GM21723 (cell line): ENCODE results near the gene CD163L1.
"Not testable (repeated sequence)": the region's sequence is repeated elsewhere in the genome, so short reads cannot be mapped to it uniquely, and the experiment has no call there.

Experiments used
- ATAC-seq: cut with Tn5 transposase; IDR thresholded peaks from one replicate; pipeline ENCODE4 v1.9.1; 2021; ENCODE audit warnings: mild to moderate bottlenecking, moderate library complexity; ENCODE audit not compliant: unreplicated experiment

CD163L1 gene

DNA sequence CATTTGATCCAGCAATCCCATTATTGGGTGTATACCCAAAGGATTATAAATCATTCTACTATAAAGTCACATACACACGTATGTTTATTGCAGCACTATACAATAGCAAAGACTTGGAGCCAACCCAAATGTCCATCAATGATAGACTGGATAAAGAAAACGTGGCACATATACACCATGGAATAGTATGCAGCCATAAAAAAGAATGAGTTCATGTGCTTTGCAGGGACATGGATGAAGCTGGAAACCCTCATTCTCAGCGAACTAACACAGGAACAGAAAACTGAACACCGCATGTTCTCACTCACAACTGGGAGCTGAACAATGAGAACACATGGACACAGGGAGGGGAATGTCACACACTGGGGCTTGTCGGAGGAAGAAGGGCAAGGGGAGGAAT, 106.2 kb downstream of the CD163L1 start:
- not testable (repeated sequence) for ATAC-seq

DNA sequence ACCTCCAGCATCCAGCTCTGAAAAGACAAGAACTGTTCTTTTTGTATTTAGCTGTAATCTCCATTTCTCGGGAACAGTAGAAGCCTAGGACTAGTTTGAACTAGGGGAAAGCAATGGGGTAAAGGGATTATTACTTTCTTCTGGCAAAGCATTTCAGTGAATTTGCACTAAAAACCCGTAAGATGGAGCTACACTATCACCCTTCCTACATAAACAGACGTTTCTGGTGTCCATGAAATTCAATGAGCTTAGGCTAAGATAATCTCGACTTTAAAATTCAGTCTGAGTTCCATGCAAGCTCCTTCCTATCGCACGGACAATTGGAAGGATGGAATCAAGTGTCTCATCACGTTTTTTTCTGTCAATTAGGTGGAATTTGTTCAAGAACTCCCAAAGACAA, 116.0 kb downstream of the CD163L1 start:
- no peak for ATAC-seq

GRCh38 chr12:7324176-7324575, 119.8 kb downstream of the CD163L1 start:
- ATAC-seq = no peak

- ATAC-seq = no peak
Measured at GRCh38 chr12:7322599-7322998, 121.4 kb downstream of the CD163L1 start.

GRCh38 chr12:7321624-7322023, 122.3 kb downstream of the CD163L1 start:
- ATAC-seq = no peak

DNA sequence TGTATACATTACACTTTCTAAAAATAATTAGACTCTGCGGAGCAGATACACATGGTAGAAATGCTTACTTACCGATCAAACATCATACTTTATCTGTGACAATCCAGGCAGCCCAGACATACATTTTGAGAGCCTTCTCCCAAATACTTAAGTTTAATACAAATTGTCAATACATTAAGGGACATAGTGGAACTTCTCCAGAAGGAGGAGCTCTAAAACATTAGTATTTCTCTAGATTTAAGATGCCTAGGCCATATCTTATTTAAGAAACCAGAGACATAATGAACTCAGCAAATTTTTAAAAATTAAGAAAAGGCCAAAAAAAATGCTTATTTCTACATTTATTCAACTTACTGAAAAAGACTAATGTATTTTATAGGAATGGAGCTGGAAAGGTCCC, 124.0 kb downstream of the CD163L1 start:
- ATAC-seq = no peak

- no peak for ATAC-seq
Measured at GRCh38 chr12:7310070-7310469, 133.9 kb downstream of the CD163L1 start.
